GM12874 (cell line): ENCODE results near the gene ZNF354C.

Experiments
- TF ChIP-seq, protein P1 (sequence below): IDR thresholded peaks from 2 replicates; pipeline ENCODE4 v1.5.1; 2011; ENCODE audit warnings: low read depth, mild to moderate bottlenecking, control low read depth, low read length, moderate library complexity; ENCODE audit not compliant: insufficient read depth

ZNF354C gene

DNA sequence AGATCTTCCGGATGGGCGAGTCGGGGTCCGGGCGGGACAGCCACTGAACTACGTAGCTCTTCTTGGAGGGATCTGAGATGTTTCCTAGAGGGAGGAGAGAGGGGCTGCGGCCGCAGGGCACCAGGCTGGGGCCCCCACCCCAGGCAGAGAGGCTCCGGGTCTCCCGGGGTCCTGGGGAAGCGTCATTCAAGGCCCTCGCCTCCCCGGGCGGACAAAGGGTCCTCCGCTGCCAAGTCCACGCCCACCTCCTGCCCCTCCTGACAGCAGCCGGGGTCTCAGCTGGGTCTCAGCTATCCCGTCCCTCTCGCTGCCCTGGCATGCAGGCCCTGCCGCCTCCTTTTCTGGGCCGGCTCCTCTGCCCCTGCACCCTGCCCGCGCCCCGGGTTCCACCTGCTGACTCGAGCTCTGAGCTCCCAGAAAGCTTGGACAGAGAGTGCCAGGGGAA lies 61.5 kb downstream of the ZNF354C start:
- TF ChIP-seq, protein P1, sequence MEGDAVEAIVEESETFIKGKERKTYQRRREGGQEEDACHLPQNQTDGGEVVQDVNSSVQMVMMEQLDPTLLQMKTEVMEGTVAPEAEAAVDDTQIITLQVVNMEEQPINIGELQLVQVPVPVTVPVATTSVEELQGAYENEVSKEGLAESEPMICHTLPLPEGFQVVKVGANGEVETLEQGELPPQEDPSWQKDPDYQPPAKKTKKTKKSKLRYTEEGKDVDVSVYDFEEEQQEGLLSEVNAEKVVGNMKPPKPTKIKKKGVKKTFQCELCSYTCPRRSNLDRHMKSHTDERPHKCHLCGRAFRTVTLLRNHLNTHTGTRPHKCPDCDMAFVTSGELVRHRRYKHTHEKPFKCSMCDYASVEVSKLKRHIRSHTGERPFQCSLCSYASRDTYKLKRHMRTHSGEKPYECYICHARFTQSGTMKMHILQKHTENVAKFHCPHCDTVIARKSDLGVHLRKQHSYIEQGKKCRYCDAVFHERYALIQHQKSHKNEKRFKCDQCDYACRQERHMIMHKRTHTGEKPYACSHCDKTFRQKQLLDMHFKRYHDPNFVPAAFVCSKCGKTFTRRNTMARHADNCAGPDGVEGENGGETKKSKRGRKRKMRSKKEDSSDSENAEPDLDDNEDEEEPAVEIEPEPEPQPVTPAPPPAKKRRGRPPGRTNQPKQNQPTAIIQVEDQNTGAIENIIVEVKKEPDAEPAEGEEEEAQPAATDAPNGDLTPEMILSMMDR = no peak

DNA sequence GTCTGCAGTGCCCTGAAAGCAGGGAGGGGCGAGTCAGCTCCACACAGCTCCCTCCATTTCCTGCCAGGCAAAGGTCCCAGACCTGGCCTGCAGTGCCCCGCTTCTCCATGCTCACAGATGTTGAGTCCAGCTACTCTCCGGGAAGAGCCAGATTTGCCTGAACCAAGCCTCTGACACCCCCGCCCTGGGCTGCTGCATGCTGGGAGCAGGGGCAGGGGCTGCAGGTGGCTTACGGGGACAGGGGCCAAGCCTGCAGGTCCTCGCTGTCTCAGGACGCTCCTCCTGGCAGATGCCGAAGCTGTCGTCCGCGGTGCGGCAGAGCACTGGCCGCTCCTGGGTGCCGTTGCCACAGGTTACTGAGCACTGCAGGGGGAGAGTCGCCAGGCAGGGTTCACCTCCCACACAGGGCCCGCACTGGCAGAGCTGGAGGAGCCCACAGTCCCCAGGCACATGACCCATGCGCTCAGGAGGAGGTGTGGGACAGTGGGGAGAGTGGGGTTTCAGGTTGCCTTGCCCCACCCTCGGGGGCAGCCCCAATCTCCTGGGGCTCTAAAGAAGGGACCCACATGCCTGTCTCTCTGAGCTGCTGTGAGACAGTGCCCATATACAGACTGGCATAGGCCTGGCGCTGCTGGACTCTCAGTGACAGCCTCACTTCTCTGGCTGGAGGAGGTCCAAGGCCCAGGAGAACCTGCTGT lies 62.4 kb downstream of the ZNF354C start:
- TF ChIP-seq, protein P1 = no peak

DNA sequence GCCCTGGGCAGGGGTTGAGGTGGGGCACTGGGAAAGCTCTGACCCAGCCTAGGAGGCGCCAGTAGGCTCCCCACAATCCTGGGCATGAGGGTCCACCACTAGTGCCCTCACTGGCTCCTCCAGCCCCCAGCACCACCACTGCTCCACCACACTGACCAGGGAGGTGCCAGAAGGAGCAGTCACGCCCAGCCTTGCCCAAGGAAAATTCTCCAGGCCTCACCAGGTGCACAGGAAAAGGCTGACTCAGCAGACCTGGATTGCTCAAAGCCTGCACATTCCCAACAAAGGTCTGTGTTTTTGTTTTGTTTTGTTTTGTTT lies 62.9 kb downstream of the ZNF354C start:
- TF ChIP-seq, protein P1 = no peak

DNA sequence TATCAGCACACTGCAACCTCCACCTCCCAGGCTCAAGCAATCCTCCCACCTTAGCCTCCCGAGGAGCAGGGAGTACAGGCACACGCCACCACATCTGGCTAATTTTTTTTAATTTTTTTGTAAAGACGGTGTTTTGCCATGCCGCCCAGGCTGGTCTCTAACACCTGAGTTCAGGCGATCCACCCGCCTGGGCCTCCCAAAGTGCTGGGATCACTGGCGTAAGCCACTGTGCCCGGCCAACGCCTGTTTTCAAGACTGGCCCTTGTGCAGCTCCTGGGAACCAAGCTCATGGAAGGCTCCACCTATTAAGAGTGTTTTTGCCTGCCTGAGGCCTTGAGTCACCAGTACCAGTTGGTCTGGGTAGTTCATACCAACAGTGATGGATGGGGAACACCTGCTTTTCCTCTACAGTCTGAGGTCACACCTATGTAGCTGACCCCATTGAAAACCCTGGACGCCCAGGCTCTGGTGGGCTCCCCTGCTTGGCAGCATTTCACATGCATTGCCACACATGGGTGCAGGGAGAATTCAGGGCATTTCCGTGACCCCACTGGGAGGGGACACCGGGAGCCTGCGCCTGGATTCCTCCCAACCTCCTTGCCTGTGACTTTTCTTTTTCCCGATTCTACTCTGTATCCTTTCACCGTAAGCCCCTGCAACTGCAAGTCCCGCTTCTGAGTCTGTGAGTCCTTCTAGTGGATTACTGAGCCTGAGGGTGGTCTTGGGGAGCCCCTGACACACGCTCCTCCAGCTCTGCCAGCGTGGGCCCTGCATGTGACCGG lies 63.5 kb downstream of the ZNF354C start:
- TF ChIP-seq, protein P1 = no peak

DNA sequence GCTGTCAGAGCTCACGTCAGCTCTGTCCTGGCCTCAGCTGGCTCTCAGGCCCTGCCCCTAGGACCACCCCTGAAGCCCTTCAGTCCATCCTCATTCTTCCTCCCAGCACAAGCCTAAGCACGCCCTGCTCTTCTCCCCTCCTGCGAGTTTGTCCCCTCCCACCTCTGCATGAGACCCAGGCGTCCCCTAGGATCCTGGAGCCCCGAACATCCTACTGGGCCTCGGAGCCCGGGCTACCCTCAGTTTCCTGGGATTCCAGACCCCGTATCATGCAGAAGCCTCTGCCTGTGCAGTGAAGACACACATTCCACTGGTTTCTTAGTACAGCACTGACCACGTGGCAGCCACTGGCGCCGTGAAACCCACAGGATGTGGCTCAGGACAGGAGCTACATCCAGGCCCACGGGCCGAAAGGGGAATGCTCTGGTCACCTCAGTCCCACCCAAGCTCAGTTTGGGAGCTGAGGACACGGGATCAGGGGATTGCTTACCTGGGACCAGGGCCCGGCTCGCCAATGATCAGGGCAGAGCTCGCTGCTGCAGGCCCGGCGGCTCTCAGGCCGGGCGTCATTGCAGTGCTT lies 64.2 kb downstream of the ZNF354C start:
- TF ChIP-seq, protein P1 = no peak

DNA sequence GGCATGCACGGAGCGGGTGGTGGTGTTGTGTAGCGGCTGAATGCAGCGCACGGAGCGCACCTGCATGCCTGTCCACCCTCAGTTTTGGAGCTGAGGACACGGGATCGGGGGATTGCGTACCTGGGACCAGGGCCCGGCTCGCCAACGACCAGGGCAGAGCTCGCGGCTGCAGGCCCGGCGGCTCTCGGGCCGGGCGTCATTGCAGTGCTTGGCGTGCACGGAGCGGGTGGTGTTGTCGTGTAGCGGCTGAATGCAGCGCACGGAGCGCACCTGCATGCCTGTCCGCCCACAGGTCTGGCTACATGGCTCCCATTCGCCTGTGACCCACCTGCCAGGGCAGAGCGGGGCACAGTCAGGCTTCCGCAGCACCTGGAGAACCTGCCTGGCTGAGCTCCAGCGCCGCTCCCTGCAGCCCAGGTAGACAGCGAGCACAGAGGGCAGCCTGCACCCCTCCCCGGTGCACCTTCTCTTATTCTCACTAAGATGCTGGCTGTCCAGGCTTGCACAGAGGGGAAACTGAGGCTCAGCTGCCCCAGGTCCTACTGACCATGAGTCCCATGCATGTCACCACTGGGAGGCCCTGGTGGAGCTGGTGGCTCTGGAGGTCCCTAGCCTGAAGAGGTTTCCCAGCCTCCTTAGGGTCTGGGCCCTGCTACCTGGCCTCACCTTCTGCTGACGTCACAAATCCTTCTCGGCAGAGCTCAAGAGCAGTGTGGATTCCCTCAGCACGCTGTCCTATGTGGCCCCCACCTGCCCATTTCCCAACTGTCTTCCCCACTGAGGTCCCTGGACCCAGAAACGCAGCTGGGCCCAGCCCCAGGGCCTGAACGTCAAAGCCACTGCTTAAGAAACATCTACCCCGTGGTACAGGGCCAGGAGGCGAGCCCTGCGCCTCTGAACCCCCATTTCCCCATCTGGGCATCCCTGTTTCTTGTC lies 64.9 kb downstream of the ZNF354C start:
- TF ChIP-seq, protein P1 = no peak
